PC-3 (cell line): ENCODE results near the gene FLT1. TPM values are rescaled to one million over a fixed set of nuclear protein-coding genes. Genes with fewer than 3 reads are reported as not detected.

Experiments used
- ATAC-seq: fragments of 200-7000 bp; cut with Tn5 transposase; 2 replicates; pipeline ENCODE4 v1.9.1; 2020; ENCODE audit warnings: mild to moderate bottlenecking, moderate library complexity
- BruUV-seq: library from RNA; stranded (reverse); fragments of 400-500 nt; replicated peaks from 2 replicates; lab custom pipeline; 2021; lab: Mats Ljungman, UMichigan
- CTCF ChIA-PET: fragments of 300-600 bp; sonication (Branson Sonifier 250); formaldehyde crosslinking; loops from one replicate; lab custom pipeline; 2022; ENCODE audit warnings: antibody characterized with exemption; lab: Charles Lee
- POLR2A ChIA-PET: fragments of 300-600 bp; sonication (Branson Sonifier 250); formaldehyde crosslinking; loops from one replicate; lab custom pipeline; 2022; ENCODE audit warnings: antibody characterized with exemption; ENCODE audit not compliant: unreplicated experiment; lab: Charles Lee
- DNase-seq: peaks from one replicate; pipeline ENCODE4 v3.0.0-alpha.2; 2015
- H2AFZ ChIP-seq: fragments of 300-600 bp; sonication (generic); 2 replicates; pipeline ENCODE4 v1.6.0; 2016; ENCODE audit warnings: antibody characterized with exemption, low read length
- H3F3A ChIP-seq: fragments of 300-600 bp; sonication (generic); one replicate; pipeline ENCODE4 v1.6.0; 2017; ENCODE audit warnings: antibody characterized with exemption, low read length, control low read depth, mild to moderate bottlenecking; ENCODE audit not compliant: unreplicated experiment
- H3K27ac ChIP-seq: fragments of 300-600 bp; sonication (generic); 2 replicates; pipeline ENCODE4 v1.5.1; 2016; ENCODE audit warnings: mild to moderate bottlenecking, low read length
- H3K27me3 ChIP-seq: fragments of 300-600 bp; sonication (generic); 2 replicates; pipeline ENCODE4 v1.6.1; 2016; ENCODE audit warnings: low read length, mixed read lengths
- H3K36me3 ChIP-seq: fragments of 300-600 bp; sonication (generic); 2 replicates; pipeline ENCODE4 v1.6.1; 2016; ENCODE audit warnings: low read depth, mixed run types, low read length, mixed read lengths
- H3K4me1 ChIP-seq: fragments of 300-600 bp; sonication (generic); 2 replicates; pipeline ENCODE4 v1.5.1; 2016; ENCODE audit warnings: low read length; ENCODE audit not compliant: insufficient read depth
- H3K4me2 ChIP-seq: fragments of 300-600 bp; sonication (generic); 2 replicates; pipeline ENCODE4 v1.6.0; 2016; ENCODE audit warnings: low read length
- H3K4me3 ChIP-seq: fragments of 300-600 bp; sonication (generic); 2 replicates; pipeline ENCODE4 v1.5.1; 2016; ENCODE audit warnings: mild to moderate bottlenecking, low read length, mixed read lengths
- H3K79me2 ChIP-seq: fragments of 300-600 bp; sonication (generic); 2 replicates; pipeline ENCODE4 v1.6.1; 2017; ENCODE audit warnings: low read length, mixed read lengths
- H3K9ac ChIP-seq: fragments of 300-600 bp; sonication (generic); 2 replicates; pipeline ENCODE4 v1.6.0; 2016; ENCODE audit warnings: mild to moderate bottlenecking, low read length
- H3K9me2 ChIP-seq: fragments of 300-600 bp; sonication (generic); replicated peaks from 2 replicates; pipeline ENCODE4 v1.6.1; 2016; ENCODE audit warnings: mixed run types, low read length, mixed read lengths
- H3K9me3 ChIP-seq: fragments of 300-600 bp; sonication (generic); 2 replicates; pipeline ENCODE4 v1.6.1; 2016; ENCODE audit warnings: low read length, mixed read lengths
- H4K20me1 ChIP-seq: fragments of 300-600 bp; sonication (generic); 2 replicates; pipeline ENCODE4 v1.6.1; 2016; ENCODE audit warnings: low read length, mixed read lengths
- CTCF ChIP-seq: fragments of 300-600 bp; sonication (generic); conservative IDR thresholded peaks from 2 replicates; pipeline ENCODE4 v1.5.1; 2017; ENCODE audit warnings: antibody characterized with exemption, low read depth, mild to moderate bottlenecking, low read length
- EZH2 ChIP-seq: fragments of 300-600 bp; sonication (generic); IDR thresholded peaks from one replicate; pipeline ENCODE4 v1.6.1; 2017; ENCODE audit warnings: antibody characterized with exemption, mild to moderate bottlenecking, low read length; ENCODE audit not compliant: unreplicated experiment
- EZH2phosphoT487 ChIP-seq: fragments of 300-600 bp; sonication (generic); IDR thresholded peaks from 2 replicates; pipeline ENCODE4 v1.6.1; 2018; ENCODE audit warnings: mild to moderate bottlenecking, antibody characterized with exemption, low read length, borderline replicate concordance
- intact Hi-C: fragments of 100-400 bp; cut with micrococcal nuclease; formaldehyde crosslinking; loops from 2 replicates; pipeline ENCODE4 v1.9.0; 2023
- total RNA-seq: library from RNA; depleted of rRNA; stranded (reverse); fragments of >200 nt; gene quantifications from 2 replicates; pipeline ENCODE4 v1.2.3, GENCODE V29; 2014

Gene FLT1
- total RNA-seq, 1 experiment from 2014 or later = 1.2 TPM

- TF ChIP-seq EZH2 = no peak
- no peak for TF ChIP-seq CTCF
- TF ChIP-seq EZH2phosphoT487 = no peak
- BruUV-seq = no TSS peak
- H3K9me3 ChIP-seq = no peaks in the 10 kb centered on the region
- no peaks in the 10 kb centered on the region for H3K9me2 ChIP-seq
- no peaks in the 10 kb centered on the region for H3K79me2 ChIP-seq
- ChIA-PET CTCF (no interaction called here), POLR2A (no interaction called here)
- no peak overlapping the region for H3K4me2 ChIP-seq
- intact Hi-C loops = no loop called here
- no peak overlapping the region for H3K9ac ChIP-seq
- ATAC-seq (no peak), DNase-seq (no peak)
- no peaks in the 10 kb centered on the region for H4K20me1 ChIP-seq
- no peak overlapping the region for H3K4me3 ChIP-seq
- no peak overlapping the region for H3K27ac ChIP-seq
- no peaks in the 10 kb centered on the region for H3K36me3 ChIP-seq
- no peak overlapping the region for H2AFZ ChIP-seq
- H3F3A ChIP-seq = no peaks in the 10 kb centered on the region
- H3K4me1 ChIP-seq = peaks cover 11% of the 10 kb centered on the region
- peaks cover 14% of the 10 kb centered on the region; the same call in 1 of the 2 replicates for H3K27me3 ChIP-seq
Measured at GRCh38 chr13:28344163-28344562, 150.8 kb downstream of the FLT1 start.

DNA sequence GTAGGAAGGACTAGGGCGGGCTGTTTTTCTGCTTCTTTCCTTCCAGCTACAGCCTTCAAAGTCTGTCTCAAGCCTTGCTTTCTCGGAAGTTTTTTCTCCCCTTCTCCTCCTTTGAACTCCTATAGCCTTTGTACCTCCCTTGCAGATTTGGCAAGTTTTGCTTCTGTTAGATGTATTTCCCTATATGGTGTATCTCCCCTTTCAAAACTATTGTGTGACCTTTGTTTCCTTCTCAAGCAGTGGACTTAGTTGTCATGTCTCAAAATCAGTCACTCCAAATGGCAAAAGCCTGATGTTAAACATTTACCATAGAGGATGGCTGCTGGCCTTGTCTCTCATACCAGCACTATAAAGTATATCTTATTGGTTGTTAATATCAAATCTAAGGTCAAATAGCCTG lies 152.7 kb downstream of the FLT1 start:
- Histone ChIP-seq H2AFZ (no peak overlapping the region), H3K4me1 (peaks cover 22% of the 10 kb centered on the region), H3K4me2 (no peak overlapping the region), H3K9ac (no peak overlapping the region), H3K4me3 (no peak overlapping the region), H3K9me3 (no peaks in the 10 kb centered on the region), H3F3A (no peaks in the 10 kb centered on the region), H4K20me1 (no peaks in the 10 kb centered on the region), H3K36me3 (no peaks in the 10 kb centered on the region), H3K9me2 (no peaks in the 10 kb centered on the region), H3K27me3 (peaks cover 5% of the 10 kb centered on the region; the same call in 1 of the 2 replicates), H3K27ac (no peak overlapping the region), H3K79me2 (no peaks in the 10 kb centered on the region)
- ChIA-PET CTCF (no interaction called here), POLR2A (no interaction called here)
- TF ChIP-seq EZH2 = no peak
- no peak for TF ChIP-seq EZH2phosphoT487
- TF ChIP-seq CTCF = no peak
- intact Hi-C loops = no loop called here
- no TSS peak for BruUV-seq
- no peak for ATAC-seq
- no peak for DNase-seq

DNA sequence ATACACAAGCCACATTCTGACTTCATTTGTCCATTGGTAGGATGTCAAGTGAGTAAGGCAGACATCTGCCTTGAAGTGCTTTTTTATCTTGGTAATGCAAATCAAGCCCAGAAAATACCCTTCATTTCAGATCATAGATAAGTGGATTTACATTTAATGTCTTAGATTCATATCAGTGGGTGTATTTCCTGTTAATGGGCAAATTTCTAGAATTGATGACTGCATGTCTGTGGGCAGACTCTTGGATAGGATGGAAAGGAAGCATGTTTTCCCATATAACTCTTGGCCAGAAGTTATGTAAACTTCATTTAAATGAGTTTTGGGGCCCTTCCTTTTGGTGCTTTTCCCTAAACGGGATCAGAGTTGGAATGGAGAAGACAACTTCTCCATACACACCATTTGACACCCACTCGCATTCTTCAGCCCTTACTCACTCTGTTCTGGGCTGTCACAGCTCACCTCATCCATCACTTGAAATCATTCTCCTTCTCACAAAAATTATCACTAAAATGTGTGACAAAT lies 154.6 kb downstream of the FLT1 start:
- Histone ChIP-seq H3K4me1 (peaks cover 22% of the 10 kb centered on the region), H3F3A (no peaks in the 10 kb centered on the region), H3K4me3 (no peak overlapping the region), H3K9ac (no peak overlapping the region; the same call in 1 of the 2 replicates), H3K4me2 (no peak overlapping the region), H4K20me1 (no peaks in the 10 kb centered on the region), H3K27me3 (peaks cover 3% of the 10 kb centered on the region; the same call in 1 of the 2 replicates), H3K9me3 (no peaks in the 10 kb centered on the region), H3K27ac (no peak overlapping the region), H3K79me2 (no peaks in the 10 kb centered on the region), H3K36me3 (no peaks in the 10 kb centered on the region), H2AFZ (no peak overlapping the region), H3K9me2 (no peaks in the 10 kb centered on the region)
- intact Hi-C loops = no loop called here
- POLR2A ChIA-PET = no interaction called here
- ATAC-seq (no peak), DNase-seq (peak; percentile 12)
- TF ChIP-seq EZH2phosphoT487 (no peak), EZH2 (no peak), CTCF (no peak)
- CTCF ChIA-PET = no interaction called here
- BruUV-seq = no TSS peak
